ENCODE results near the gene PABPN1L. TPM values are rescaled to one million over a fixed set of nuclear protein-coding genes. Genes with fewer than 3 reads are reported as not detected.

PABPN1L gene
- total and polyA plus RNA-seq, 2 donors (not counting 3 experiments of a cell fraction or from before 2014, with no cell fraction given), result not detected

- H3K4me3 ChIP-seq (replicated peaks in 1 of 3; ENCODE audit: insufficient read depth in 1 of 3, low read depth in 1 of 3, low read length in 3 of 3), result no peak overlapping the region
- no peaks in the 10 kb centered on the region for H3K27me3 ChIP-seq (ENCODE audit: control insufficient read depth in 2 of 2, insufficient read depth in 2 of 2, low read length in 2 of 2)
- no peaks in the 10 kb centered on the region for H3K9me3 ChIP-seq (replicated peaks; ENCODE audit: control insufficient read depth, insufficient read depth, low read length)
- no peaks in the 10 kb centered on the region for H3K36me3 ChIP-seq (ENCODE audit: control insufficient read depth in 2 of 2, extremely low read depth in 1 of 2, insufficient read depth in 2 of 2, low read length in 2 of 2)
- FAIRE-seq (no peak), DNase-seq (ENCODE audit: low read depth, low spot score) (no peak)
- no peak overlapping the region for H3K9ac ChIP-seq (replicated peaks; ENCODE audit: extremely low read depth, insufficient read depth, low read length)
- TF ChIP-seq POLR2AphosphoS5 (IDR thresholded peaks at IDR 0.05; ENCODE audit: insufficient read depth, low read depth, low read length) (no peak), EZH2 (IDR thresholded peaks at IDR 0.05; ENCODE audit: borderline replicate concordance, low read depth, low read length, severe bottlenecking) (no peak), MAX (IDR thresholded peaks at IDR 0.05; ENCODE audit: insufficient read depth, insufficient read length) (no peak), JUN (IDR thresholded peaks at IDR 0.05; ENCODE audit: borderline replicate concordance, insufficient read depth, insufficient read length, low read depth) (no peak), CTCF (IDR thresholded peaks at IDR 0.05; ENCODE audit: extremely low read depth in 1 of 2, insufficient read depth in 1 of 2, low read depth in 1 of 2, low read length in 2 of 2) (no peak), FOS (IDR thresholded peaks at IDR 0.05; ENCODE audit: borderline replicate concordance, insufficient read depth, low read length) (no peak), POLR2A (IDR thresholded peaks at IDR 0.05; ENCODE audit: low read depth, low read length) (no peak), GATA2 (IDR thresholded peaks at IDR 0.05; ENCODE audit: insufficient read depth, insufficient read length, low read depth, low read length) (no peak), MYC (IDR thresholded peaks at IDR 0.05; ENCODE audit: low read depth, low read length) (no peak)
- intact Hi-C loops (cut with micrococcal nuclease), result no loop called here
- POLR2A ChIA-PET, result no interaction called here
- dilution Hi-C loops (cut with MboI; ENCODE audit: extremely low pct_ligation_motif_present, low sequenced_read_pairs), result no loop called here
- no peak overlapping the region for H3K27ac ChIP-seq (ENCODE audit: insufficient read depth, low read depth, low read length)
- CTCF ChIA-PET, result no interaction called here
- H3K4me1 ChIP-seq (ENCODE audit: control insufficient read depth, extremely low read depth, insufficient read depth, low read length), result no peaks in the 10 kb centered on the region
- H2AFZ ChIP-seq (ENCODE audit: low read depth, low read length), result no peak overlapping the region
- H3K4me2 ChIP-seq (ENCODE audit: insufficient read depth, low read length), result no peak overlapping the region
- no TSS peak for BruUV-seq (replicated peaks)
- no peaks in the 10 kb centered on the region for H4K20me1 ChIP-seq (replicated peaks; ENCODE audit: control insufficient read depth, extremely low read depth, insufficient read depth, low read length)
- no peaks in the 10 kb centered on the region for H3K79me2 ChIP-seq (ENCODE audit: control insufficient read depth, insufficient read depth, low read length)
- no peaks in the 10 kb centered on the region for H3K9me1 ChIP-seq (replicated peaks; ENCODE audit: control insufficient read depth, extremely low read depth, insufficient read depth, low read length)
Observed at GRCh38 chr16:88896238-88897070, 30.0 kb upstream of the PABPN1L start.

Measured in endothelial cell of umbilical vein (primary cell).